Upper lobe of right lung (tissue), 1 donor: ENCODE measurements around the gene CEP295NL. TPM values are rescaled to one million over a fixed set of nuclear protein-coding genes. Genes with fewer than 3 reads are reported as not detected.
"Not testable (repeated sequence)": the region's sequence is repeated elsewhere in the genome, so short reads cannot be mapped to it uniquely, and the experiment has no call there.

Experiments used
- ATAC-seq: fragments of 200-7000 bp; cut with Tn5 transposase; one replicate; pipeline ENCODE4 v1.9.1; 2020; ENCODE audit warnings: mild to moderate bottlenecking, moderate library complexity
- DNase-seq: peaks from one replicate; pipeline ENCODE4 v3.0.0-alpha.2; 2020
- H3K27ac ChIP-seq: fragments of 200-600 bp; one replicate; pipeline ENCODE4 v1.8.0; 2022
- H3K27me3 ChIP-seq: fragments of 200-600 bp; one replicate; pipeline ENCODE4 v1.8.0; 2022; ENCODE audit warnings: mild to moderate bottlenecking
- H3K36me3 ChIP-seq: fragments of 200-600 bp; one replicate; pipeline ENCODE4 v1.8.0; 2022
- H3K4me1 ChIP-seq: fragments of 200-600 bp; one replicate; pipeline ENCODE4 v1.8.0; 2022
- H3K4me3 ChIP-seq: fragments of 200-600 bp; one replicate; pipeline ENCODE4 v1.8.0; 2022; ENCODE audit warnings: mild to moderate bottlenecking
- H3K9me3 ChIP-seq: fragments of 200-600 bp; one replicate; pipeline ENCODE4 v1.8.0; 2022
- CTCF ChIP-seq: fragments of 200-600 bp; IDR thresholded peaks from one replicate; pipeline ENCODE4 v1.8.0; 2022; ENCODE audit warnings: antibody characterized with exemption
- intact Hi-C: fragments of 100-400 bp; cut with DNase I; formaldehyde crosslinking; loops from one replicate; pipeline ENCODE4 v1.11.0; 2022
- total RNA-seq: library from RNA; stranded (reverse); fragmentation: NEBNext Ultra II Directional; extraction: Animal tissue kit (Norgen Biotek cat#: 25700); gene quantifications from one replicate; pipeline ENCODE4 v1.2.1, GENCODE V29; 2021
- donor health status: DM: no; HTN: yes; CAD: no; lungs with severe emphysema.

Gene CEP295NL
- total RNA-seq, 1 donor from 2014 or later = 4.2 TPM

- intact Hi-C loops = no loop called here
- DNase-seq (no peak), ATAC-seq (no peak)
- no peaks in the 10 kb centered on the region for H3K9me3 ChIP-seq
- peaks cover 34% of the 10 kb centered on the region for H3K4me1 ChIP-seq
- H3K27ac ChIP-seq = no peak overlapping the region
- no peak overlapping the region for H3K4me3 ChIP-seq
- no peaks in the 10 kb centered on the region for H3K36me3 ChIP-seq
- H3K27me3 ChIP-seq = no peaks in the 10 kb centered on the region
- no peak for TF ChIP-seq CTCF
Measured at GRCh38 chr17:78912082-78912481, 9.1 kb upstream of the CEP295NL start.

DNA sequence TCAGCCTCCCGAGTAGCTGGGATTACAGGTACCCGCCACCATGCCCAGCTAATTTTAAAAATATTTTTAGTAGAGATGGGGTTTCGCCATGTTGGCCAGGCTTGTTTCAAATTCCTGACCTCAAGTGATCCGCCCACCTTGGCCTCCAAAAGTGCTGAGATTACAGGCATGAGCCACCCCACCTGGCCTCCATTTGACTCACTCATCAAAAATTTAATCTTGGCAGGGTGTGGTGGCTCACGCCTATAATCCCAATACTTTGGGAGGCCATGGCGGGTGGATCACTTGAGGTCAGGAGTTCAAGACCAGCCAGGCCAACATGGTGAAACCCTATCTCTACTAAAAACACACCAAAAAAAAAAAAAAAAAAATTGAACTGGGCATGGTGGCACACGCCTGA is 8.5 kb upstream of the CEP295NL start:
- H3K36me3 ChIP-seq, H3K4me3 ChIP-seq, DNase-seq, ATAC-seq, H3K9me3 ChIP-seq, H3K27me3 ChIP-seq, intact Hi-C loops: not testable (repeated sequence)
- Histone ChIP-seq H3K27ac (peak overlapping the region; percentile 47), H3K4me1 (peaks cover 30% of the 10 kb centered on the region)

DNA sequence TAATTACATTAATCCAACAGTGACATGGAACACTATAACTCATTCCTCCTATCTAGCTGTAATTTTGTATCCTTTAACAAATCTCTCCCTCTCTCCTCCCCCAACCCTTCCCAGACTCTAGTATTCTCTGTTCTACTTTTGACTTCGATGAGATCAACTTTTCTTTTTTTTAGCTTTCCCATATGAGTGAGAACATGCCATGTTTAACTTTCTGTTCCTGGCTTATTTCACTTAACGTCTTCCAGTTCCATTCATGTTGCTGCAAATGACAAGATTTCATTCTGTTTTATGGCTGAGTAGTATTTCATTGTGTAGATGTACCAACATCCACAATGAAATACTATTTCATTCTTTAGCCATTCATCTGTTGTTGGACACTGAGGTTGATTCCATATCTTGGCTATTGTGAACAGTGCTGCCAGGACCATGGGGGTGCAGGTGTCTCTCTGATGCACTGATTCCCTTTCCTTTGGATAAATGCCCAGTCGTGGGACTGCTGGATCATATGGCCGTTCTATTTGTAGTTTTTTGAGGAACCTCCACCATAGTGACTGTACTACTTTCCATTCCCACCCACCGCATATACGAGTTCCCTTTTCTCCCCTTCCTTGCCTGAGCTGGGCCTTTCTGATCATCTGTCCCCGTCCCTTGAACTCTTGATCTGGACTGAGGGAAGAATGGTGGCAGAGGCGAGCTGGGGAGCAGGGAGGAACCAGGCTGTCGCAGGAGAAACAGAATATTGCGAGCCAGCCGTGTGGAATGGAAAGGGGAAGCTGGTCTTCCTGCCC is 7.7 kb upstream of the CEP295NL start:
- ATAC-seq = peak; percentile 93
- H3K27ac ChIP-seq = peak overlapping the region; percentile 47

GRCh38 chr17:78908426-78908825 is 5.4 kb upstream of the CEP295NL start:
- peaks cover 14% of the 10 kb centered on the region for H3K4me1 ChIP-seq
- no peak overlapping the region for H3K4me3 ChIP-seq
- no peak for DNase-seq
- H3K27me3 ChIP-seq = no peaks in the 10 kb centered on the region
- intact Hi-C loops = no loop called here
- no peak for ATAC-seq
- H3K9me3 ChIP-seq = no peaks in the 10 kb centered on the region
- TF ChIP-seq CTCF = no peak
- no peak overlapping the region for H3K27ac ChIP-seq
- H3K36me3 ChIP-seq = no peaks in the 10 kb centered on the region

More for the DNA sequence above, 7.7 kb upstream of the CEP295NL start:
- no peaks in the 10 kb centered on the region for H3K9me3 ChIP-seq
- no peak overlapping the region for H3K4me3 ChIP-seq
- intact Hi-C loops = no loop called here
- peaks cover 21% of the 10 kb centered on the region for H3K4me1 ChIP-seq
- no peaks in the 10 kb centered on the region for H3K36me3 ChIP-seq
- DNase-seq = no peak
- no peak for TF ChIP-seq CTCF
- H3K27me3 ChIP-seq = no peaks in the 10 kb centered on the region

GRCh38 chr17:78905541-78905940 is 2.5 kb upstream of the CEP295NL start:
- Histone ChIP-seq H3K4me1 (no peaks in the 10 kb centered on the region), H3K27ac (no peak overlapping the region), H3K9me3 (no peaks in the 10 kb centered on the region), H3K4me3 (no peak overlapping the region), H3K27me3 (no peaks in the 10 kb centered on the region), H3K36me3 (peaks cover 13% of the 10 kb centered on the region)
- DNase-seq (no peak), ATAC-seq (no peak)
- intact Hi-C loops = no loop called here
- TF ChIP-seq CTCF = no peak

DNA sequence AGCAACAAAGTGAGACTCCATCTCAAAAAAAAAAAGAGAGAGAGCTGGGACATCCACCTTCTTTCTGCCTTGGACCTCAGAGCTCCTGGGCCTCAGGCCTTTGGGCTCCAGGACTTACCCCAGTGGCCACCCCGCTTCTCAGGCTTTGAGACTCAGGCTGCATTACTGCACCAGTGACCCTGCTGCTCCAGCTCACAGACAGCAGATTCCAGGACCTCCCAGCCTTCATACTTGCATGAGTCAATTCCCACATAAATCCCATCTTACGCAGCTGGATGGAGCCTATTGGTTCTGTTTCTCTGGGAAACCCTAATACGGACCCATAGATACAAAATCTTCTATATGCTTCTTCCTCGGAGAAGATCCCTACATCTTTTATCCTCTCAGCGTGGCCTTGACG is 2.1 kb upstream of the CEP295NL start:
- Histone ChIP-seq H3K27me3 (no peaks in the 10 kb centered on the region), H3K4me1 (no peaks in the 10 kb centered on the region), H3K36me3 (peaks cover 13% of the 10 kb centered on the region), H3K4me3 (no peak overlapping the region), H3K27ac (no peak overlapping the region), H3K9me3 (no peaks in the 10 kb centered on the region)
- DNase-seq (no peak), ATAC-seq (no peak)
- intact Hi-C loops = no loop called here
- TF ChIP-seq CTCF = no peak
